SU-DHL-6 (cell line): ENCODE measurements around the gene CEP20.
"Not testable (repeated sequence)": the region's sequence is repeated elsewhere in the genome, so short reads cannot be mapped to it uniquely, and the experiment has no call there.

Experiments used
- H2AFZ ChIP-seq: fragments of 200-600 bp; sonication (generic); 2 replicates; pipeline ENCODE4 v1.6.1; 2014; ENCODE audit warnings: low read depth, mild to moderate bottlenecking, moderate library complexity, mixed read lengths, antibody characterized with exemption, low read length; ENCODE audit not compliant: severe bottlenecking
- H3F3A ChIP-seq: fragments of 200-600 bp; shearing (Covaris generic); 2 replicates; pipeline ENCODE4 v1.6.0; 2016; ENCODE audit warnings: antibody characterized with exemption, mild to moderate bottlenecking; ENCODE audit not compliant: insufficient read depth
- H3K27ac ChIP-seq: fragments of 200-600 bp; sonication (generic); 2 replicates; pipeline ENCODE4 v1.5.1; 2016; ENCODE audit warnings: low read depth, mild to moderate bottlenecking, low read length, moderate library complexity, mixed read lengths
- H3K27me3 ChIP-seq: fragments of 200-600 bp; sonication (generic), shearing (Covaris generic); 2 replicates; pipeline ENCODE4 v1.6.0; 2014; ENCODE audit warnings: mild to moderate bottlenecking, low read length
- H3K36me3 ChIP-seq: fragments of 200-600 bp; sonication (generic); 2 replicates; pipeline ENCODE4 v1.6.1; 2014; ENCODE audit warnings: mild to moderate bottlenecking, low read length, mixed read lengths
- H3K4me2 ChIP-seq: fragments of 300-600, 200-600 bp; shearing (Covaris generic), sonication (generic); 2 replicates; pipeline ENCODE4 v1.6.0; 2014; ENCODE audit warnings: low read length, low read depth, mild to moderate bottlenecking; ENCODE audit not compliant: poor library complexity, severe bottlenecking
- H3K4me3 ChIP-seq: fragments of 200-600 bp; sonication (generic); 2 replicates; pipeline ENCODE4 v1.5.1; 2014; ENCODE audit warnings: antibody characterized with exemption, low read length, mild to moderate bottlenecking, mixed read lengths; ENCODE audit not compliant: insufficient read depth, poor library complexity, severe bottlenecking
- H3K79me2 ChIP-seq: fragments of 200-600 bp; sonication (generic); 2 replicates; pipeline ENCODE4 v1.6.1; 2014; ENCODE audit warnings: mild to moderate bottlenecking, low read length, moderate library complexity; ENCODE audit not compliant: insufficient read depth
- H3K9ac ChIP-seq: fragments of 200-600 bp; sonication (generic); 2 replicates; pipeline ENCODE4 v1.7.0; 2014; ENCODE audit warnings: mild to moderate bottlenecking, low read length
- H3K9me2 ChIP-seq: fragments of 200-600 bp; sonication (generic); replicated peaks from 2 replicates; pipeline ENCODE4 v1.6.1; 2014; ENCODE audit warnings: low read length; ENCODE audit not compliant: insufficient read depth
- H3K9me3 ChIP-seq: fragments of 200-600 bp; sonication (generic); 2 replicates; pipeline ENCODE4 v1.6.1; 2014; ENCODE audit warnings: low read length, mixed read lengths; ENCODE audit not compliant: insufficient read depth
- H4K20me1 ChIP-seq: fragments of 200-600 bp; sonication (generic); 2 replicates; pipeline ENCODE4 v1.6.1; 2014; ENCODE audit warnings: low read depth, mild to moderate bottlenecking, antibody characterized with exemption, low read length, moderate library complexity, mixed read lengths
- EZH2phosphoT487 ChIP-seq: fragments of 200-600 bp; sonication (generic), shearing (Covaris generic); conservative IDR thresholded peaks from 2 replicates; pipeline ENCODE4 v1.6.1; 2018; ENCODE audit warnings: mild to moderate bottlenecking, antibody characterized with exemption, low read length, moderate library complexity, mixed read lengths
- TF ChIP-seq, protein P1 (sequence below): fragments of 200-600 bp; sonication (generic); IDR thresholded peaks from one replicate; pipeline ENCODE4 v1.5.1; 2017; ENCODE audit warnings: antibody characterized with exemption, mild to moderate bottlenecking, low read length, moderate library complexity; ENCODE audit not compliant: insufficient read depth, poor library complexity, severe bottlenecking

The CEP20 gene, protein sequence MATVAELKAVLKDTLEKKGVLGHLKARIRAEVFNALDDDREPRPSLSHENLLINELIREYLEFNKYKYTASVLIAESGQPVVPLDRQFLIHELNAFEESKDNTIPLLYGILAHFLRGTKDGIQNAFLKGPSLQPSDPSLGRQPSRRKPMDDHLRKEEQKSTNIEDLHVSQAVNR

DNA sequence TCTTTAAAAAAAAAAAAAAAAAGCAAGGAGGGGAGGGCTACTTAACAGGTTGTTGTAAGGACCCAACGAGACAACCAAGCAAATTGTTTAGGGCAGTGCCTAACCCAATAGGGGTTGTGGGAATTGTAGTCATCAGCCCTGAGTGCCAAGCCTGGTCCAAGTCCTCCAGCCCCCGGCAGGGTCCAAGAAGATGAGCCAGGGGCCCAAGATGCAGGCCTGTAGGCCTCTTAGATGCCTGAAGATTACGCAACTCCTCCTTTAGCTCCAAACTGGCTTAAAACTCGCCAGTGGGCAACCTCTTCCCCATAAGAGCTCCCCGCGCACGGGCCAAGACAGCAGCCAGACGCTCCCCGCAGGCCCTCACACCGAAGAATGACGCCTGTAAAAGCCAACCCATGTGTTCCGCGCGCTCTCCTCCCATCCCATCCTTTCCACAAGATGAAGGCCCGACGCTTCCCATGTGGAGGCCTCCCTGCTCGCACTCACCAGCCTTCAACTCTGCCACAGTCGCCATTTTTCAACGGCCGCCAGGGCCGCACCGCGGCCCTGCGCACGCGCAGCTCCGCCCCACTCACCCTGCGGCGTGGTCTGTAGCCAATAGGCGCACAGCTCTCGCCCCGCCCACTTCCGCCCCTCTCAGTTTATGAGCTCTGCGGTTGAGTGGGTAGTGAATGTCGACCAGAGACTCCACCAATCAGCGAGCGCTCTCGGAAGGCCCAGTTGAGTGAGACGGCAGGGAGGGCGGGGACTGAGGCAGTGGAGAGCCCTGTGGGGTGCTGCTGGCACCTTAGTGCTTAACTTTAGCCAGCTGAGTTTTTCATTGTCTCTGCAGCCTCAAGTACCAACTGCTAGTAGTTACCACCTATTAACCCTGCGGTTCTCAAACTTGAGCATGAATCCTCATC lies at the start of gene CEP20:
CEP20 (minus strand) TSS at position 532 of the 905 bp plus-strand sequence; CDS start at position 514, 18 bp downstream.
- Histone ChIP-seq H3K36me3 (peaks cover 6% of the 10 kb centered on the region; the same call in 1 of the 2 replicates), H3K27me3 (no peaks in the 10 kb centered on the region), H3K4me2 (peak within 1 kb of the TSS; percentile 66), H3K79me2 (peaks cover 42% of the 10 kb centered on the region), H3K9me2 (no peaks in the 10 kb centered on the region), H3K9me3 (no peaks in the 10 kb centered on the region), H3K27ac (peak within 1 kb of the TSS; percentile 63), H2AFZ (peak within 1 kb of the TSS; percentile 78), H4K20me1 (no peaks in the 10 kb centered on the region), H3F3A (no peaks in the 10 kb centered on the region), H3K9ac (peak within 1 kb of the TSS; percentile 87), H3K4me3 (peak within 1 kb of the TSS; percentile 95)
- TF ChIP-seq EZH2phosphoT487 = no peak
- TF ChIP-seq, protein P1, sequence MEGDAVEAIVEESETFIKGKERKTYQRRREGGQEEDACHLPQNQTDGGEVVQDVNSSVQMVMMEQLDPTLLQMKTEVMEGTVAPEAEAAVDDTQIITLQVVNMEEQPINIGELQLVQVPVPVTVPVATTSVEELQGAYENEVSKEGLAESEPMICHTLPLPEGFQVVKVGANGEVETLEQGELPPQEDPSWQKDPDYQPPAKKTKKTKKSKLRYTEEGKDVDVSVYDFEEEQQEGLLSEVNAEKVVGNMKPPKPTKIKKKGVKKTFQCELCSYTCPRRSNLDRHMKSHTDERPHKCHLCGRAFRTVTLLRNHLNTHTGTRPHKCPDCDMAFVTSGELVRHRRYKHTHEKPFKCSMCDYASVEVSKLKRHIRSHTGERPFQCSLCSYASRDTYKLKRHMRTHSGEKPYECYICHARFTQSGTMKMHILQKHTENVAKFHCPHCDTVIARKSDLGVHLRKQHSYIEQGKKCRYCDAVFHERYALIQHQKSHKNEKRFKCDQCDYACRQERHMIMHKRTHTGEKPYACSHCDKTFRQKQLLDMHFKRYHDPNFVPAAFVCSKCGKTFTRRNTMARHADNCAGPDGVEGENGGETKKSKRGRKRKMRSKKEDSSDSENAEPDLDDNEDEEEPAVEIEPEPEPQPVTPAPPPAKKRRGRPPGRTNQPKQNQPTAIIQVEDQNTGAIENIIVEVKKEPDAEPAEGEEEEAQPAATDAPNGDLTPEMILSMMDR = no peak

DNA sequence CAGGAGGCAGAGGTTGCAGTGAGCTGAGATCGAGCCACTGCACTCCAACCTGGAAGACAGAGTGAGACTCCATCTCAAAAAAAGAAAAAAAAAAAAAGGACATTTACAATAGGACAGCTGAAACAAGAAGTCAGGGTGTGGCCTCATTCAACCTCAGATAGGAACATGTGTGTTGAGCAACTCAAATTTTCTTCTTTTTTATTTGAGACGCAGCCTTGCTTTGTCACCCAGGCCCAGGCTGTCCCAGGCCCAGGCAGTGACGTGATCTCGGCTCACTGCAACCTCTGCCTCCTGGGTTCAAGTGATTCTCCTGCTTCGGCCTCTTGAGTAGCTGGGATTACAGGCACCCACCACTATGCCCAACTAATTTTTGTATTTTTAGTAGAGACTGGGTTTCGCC lies 48.4 kb upstream of the CEP20 start:
- not testable (repeated sequence) for H3K27me3 ChIP-seq, H3K36me3 ChIP-seq, H3K27ac ChIP-seq, H4K20me1 ChIP-seq, H3K79me2 ChIP-seq, H3K4me3 ChIP-seq, H3K9ac ChIP-seq, H3F3A ChIP-seq, H3K9me3 ChIP-seq, H3K4me2 ChIP-seq, H2AFZ ChIP-seq, H3K9me2 ChIP-seq

DNA sequence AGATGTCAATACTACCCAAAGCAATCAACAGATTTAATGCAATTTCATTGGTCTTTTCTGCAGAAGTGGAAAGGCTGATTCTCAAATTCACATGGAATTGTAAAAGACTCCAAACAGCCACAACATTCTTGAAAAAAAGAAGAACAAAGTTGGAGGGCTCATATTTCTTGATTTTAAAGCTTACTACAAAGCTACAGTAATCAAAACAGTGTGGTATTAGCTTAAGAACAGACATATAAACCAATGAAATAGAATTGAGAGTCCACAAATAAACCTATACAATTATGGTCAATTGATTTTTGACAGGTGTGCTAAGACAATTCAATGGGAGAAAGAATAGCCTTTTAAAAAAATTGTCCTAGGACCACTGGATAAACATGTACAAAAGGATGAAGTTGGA lies 46.6 kb upstream of the CEP20 start:
- H3K9ac ChIP-seq = no peak overlapping the region
- no peaks in the 10 kb centered on the region for H3K36me3 ChIP-seq
- H3K4me2 ChIP-seq = no peak overlapping the region
- H3K9me2 ChIP-seq = no peaks in the 10 kb centered on the region
- H3K27me3 ChIP-seq = no peaks in the 10 kb centered on the region
- H3K9me3 ChIP-seq = no peaks in the 10 kb centered on the region
- no peaks in the 10 kb centered on the region for H4K20me1 ChIP-seq
- H3F3A ChIP-seq = no peaks in the 10 kb centered on the region
- H3K79me2 ChIP-seq = no peaks in the 10 kb centered on the region
- no peak overlapping the region for H2AFZ ChIP-seq
- H3K4me3 ChIP-seq = no peak overlapping the region
- TF ChIP-seq, protein P1 = no peak
- no peak for TF ChIP-seq EZH2phosphoT487
- H3K27ac ChIP-seq = no peak overlapping the region

DNA sequence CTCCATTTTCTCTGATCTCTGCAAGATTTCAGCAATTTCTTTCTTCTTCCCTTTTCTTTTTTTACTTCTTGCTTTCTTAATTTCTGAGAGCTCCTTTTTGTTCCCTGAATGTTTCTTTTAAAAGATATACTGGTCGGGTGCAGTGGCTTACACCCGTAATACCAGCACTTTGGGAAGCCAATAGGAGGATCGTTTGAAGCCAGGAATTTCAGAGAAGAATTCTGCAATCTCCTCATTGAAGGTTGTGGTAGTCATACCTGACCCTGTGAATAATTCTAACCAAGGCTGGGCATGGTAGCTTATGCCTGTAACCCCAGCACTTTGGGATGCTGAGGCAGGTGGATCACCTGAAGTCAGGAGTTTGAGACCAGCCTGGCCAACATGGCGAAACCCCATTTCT lies 45.4 kb upstream of the CEP20 start:
- H3K4me2 ChIP-seq = no peak overlapping the region
- no peak overlapping the region for H2AFZ ChIP-seq

More for the DNA sequence above, 45.4 kb upstream of the CEP20 start:
- Histone ChIP-seq H3K79me2 (no peaks in the 10 kb centered on the region), H3K4me3 (no peak overlapping the region), H3F3A (no peaks in the 10 kb centered on the region), H3K27ac (no peak overlapping the region), H4K20me1 (no peaks in the 10 kb centered on the region), H3K9me2 (no peaks in the 10 kb centered on the region), H3K36me3 (no peaks in the 10 kb centered on the region), H3K27me3 (no peaks in the 10 kb centered on the region), H3K9me3 (no peaks in the 10 kb centered on the region), H3K9ac (no peak overlapping the region)
- TF ChIP-seq, protein P1 = no peak
- TF ChIP-seq EZH2phosphoT487 = no peak
